NCI-H2227 (cell line): ENCODE results near the gene STAT3.

Experiments used
- DNase-seq: peaks from one replicate; lab custom pipeline; 2025; ENCODE audit not compliant: unreplicated experiment; lab: John Stamatoyannopoulos, UW

Gene STAT3

GRCh38 chr17:42282478-42283080 lies 105.7 kb downstream of the STAT3 start:
- no peak for DNase-seq

GRCh38 chr17:42281571-42282096 lies 106.6 kb downstream of the STAT3 start:
- DNase-seq: no peak

- DNase-seq: no peak
Measured at GRCh38 chr17:42279776-42280630, 108.2 kb downstream of the STAT3 start.

DNA sequence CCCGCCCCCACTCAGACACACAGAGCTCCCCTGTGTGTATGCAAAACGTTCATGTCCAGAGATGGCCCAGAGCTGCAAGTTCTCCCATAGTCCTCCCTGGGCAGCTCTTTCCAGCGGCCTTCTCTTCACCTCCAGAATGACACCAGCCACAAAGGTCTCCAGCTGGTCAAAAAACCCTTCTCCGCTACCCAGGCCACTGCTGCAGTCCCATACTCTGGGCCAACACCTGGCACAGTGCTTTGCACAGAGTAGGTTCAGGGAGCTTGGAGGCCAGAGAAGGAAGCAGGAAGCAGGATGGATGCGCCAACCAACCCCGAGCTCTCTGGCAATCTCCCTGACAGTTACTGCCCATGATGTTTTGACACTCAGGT lies 110.9 kb downstream of the STAT3 start:
- no peak for DNase-seq

DNA sequence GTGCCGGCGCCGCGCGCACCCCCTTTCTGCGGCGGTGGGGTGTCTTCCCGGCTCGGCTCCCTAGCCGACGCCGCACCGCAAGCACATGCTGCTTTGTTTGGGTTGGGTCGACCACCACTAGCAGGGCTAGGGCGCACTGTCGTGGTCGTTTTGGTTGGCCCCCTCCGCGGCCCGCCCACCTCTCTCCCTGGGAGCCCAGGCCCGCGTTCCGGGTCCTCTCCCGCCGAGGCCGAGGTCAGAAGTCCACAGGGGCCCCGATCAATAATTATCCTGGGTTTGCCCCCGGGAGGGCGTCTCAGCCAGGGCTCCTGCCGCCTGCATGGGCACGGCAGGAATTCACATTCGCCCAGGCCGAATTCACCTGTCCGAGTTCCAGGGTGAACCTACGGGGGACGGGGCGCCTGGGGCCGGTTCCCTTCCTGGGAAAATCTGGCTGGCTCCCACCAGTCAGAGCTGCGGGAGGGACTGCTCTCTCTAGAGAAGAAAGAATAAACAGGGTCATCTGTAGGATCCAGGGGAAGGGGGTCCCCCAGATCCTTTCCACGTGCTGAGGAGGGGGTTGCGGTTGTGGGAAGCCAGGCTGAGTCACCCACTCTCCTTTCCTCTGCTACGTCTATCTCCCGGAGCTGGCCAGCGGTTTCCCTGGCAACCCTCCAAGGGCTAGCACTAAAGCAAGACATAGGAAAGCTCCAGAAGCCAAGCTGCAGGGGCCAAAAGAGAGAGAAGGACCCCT lies 111.5 kb downstream of the STAT3 start:
- DNase-seq: peak; percentile 75

DNA sequence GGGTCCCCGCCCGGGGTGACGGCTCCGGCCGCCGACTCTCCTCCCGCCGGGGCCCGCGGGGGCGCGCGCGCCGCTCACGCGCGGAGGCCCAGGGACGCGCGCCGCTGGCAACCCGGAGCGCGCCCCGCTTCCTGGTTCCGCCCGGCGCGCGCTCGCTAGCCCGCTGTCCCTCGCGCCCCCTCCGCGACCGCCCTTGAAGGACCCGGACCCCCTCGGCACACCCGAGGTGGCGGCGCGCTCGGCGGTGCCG lies 112.0 kb downstream of the STAT3 start, which contains the start of gene STAT5B:
Gene STAT5B (minus strand): TSS at position 33 of the 250 bp plus-strand sequence. CDS start 44,264 bp downstream, outside the sequence.
- peak; percentile 86 for DNase-seq

GRCh38 chr17:42275527-42276358 lies 112.5 kb downstream of the STAT3 start:
- DNase-seq: peak; percentile 70

DNA sequence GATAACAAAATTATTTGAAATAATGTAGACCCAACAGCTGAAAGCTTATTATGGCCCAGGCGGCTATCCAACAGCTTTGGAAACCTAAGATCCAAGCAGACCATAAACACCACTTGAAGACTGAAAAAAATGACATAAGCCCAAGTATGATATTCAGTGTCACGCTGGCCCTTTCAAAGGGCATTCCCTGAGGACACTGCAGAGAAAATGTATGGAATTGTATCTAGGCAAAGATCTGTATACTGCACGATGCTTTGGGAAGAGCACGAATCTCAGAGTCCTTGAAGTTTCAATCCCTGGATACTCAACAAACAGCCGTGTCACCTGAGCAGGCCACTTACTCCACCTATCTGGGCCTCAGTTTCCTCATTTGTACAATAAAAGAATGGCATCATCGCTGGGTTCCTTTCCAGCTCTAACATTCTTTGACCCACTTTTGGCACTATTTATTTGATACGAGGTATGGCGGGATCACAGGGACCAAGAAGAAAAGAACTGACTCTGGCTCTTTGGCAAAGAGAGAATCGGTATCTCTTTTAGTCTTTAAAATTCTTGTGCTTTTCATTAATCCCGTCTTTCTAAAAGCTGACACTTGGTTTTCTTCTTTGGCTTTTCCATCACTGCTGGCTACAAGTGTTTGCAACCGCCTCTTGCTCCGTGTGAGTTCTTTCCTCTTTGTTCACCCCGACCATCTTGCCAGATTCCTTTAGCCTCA lies 113.3 kb downstream of the STAT3 start:
- DNase-seq: no peak

- no peak for DNase-seq
Measured at GRCh38 chr17:42274253-42274542, 114.0 kb downstream of the STAT3 start.

DNA sequence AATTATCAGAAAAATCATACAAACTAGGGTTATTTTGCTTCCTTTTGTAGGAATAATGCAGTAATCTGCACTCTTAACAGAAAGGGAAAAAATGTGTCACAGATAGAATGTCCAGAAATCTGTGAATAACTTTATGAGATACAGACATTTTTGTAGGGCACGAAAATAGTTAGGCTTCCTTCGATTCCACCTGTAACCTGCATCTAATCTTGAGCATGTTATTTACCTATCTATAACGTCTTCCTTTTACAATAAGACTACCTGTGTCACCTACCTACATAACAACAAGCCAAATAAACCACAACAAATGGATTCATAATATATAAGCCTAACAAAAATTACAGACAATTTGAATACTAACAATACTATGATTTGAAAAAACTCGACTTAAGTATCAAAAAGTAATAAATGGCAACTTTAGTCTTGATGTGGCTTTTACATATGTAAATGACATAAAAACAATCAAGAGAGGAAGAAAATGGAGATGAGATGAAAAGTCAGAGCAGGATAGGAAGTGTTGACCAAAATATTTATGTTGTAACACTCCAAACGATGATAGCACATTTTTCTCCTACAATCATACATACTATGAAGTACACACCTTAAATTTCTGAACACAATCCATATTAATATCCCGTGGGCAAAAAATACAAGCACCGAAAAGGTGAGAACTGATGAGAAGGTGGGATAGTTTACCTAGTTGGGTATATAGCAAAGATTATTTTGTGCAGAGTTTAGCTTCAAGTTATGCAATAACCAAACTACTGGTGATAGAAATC lies 114.6 kb downstream of the STAT3 start:
- no peak for DNase-seq

DNA sequence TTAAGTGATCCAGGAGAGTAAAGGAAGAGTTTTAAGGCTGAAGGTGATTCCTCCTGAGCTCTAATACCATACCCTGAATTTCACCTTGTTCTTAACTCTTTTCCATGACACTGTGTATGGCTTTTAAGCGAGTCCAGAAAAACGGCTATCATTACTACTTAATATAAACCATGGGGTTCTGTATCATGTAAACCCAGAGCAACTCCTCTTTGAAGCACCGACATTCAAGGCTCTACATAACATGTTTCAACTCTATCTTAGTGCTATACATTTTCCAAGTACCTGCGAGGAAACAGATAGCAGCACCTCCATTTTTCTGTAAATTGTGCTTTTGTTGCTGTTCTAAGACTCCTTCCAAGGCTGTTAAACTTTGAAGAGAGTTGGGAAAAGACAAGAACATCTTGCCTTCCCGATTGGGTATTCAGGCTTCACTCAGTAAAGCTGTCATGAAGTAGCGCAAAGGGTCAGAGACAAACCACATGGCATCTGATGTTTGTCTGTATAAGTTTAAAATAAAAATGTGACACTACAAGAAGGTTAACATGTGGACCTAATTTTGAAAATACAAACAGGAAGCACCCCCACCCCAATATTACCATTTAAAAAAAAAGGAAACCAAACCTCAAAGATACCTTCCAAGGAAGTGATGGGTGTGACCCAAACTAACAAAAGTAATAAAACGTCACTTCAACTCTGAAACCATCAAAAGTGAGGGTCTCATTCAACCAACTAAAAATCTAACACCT lies 115.9 kb downstream of the STAT3 start:
- no peak for DNase-seq

DNA sequence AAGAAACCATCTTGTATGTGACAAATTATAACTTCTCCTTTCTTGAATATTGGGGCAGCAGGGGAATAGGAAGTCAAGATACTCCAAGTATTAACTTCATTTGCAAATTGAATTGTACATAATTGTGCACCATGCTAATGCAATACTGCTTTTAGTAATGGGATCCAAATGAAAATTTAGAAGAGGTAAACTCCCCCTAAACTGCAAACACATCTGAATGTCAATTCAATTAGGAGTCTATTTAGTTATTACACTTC lies 116.5 kb downstream of the STAT3 start:
- no peak for DNase-seq

GRCh38 chr17:42271006-42271778 lies 117.0 kb downstream of the STAT3 start:
- no peak for DNase-seq

DNA sequence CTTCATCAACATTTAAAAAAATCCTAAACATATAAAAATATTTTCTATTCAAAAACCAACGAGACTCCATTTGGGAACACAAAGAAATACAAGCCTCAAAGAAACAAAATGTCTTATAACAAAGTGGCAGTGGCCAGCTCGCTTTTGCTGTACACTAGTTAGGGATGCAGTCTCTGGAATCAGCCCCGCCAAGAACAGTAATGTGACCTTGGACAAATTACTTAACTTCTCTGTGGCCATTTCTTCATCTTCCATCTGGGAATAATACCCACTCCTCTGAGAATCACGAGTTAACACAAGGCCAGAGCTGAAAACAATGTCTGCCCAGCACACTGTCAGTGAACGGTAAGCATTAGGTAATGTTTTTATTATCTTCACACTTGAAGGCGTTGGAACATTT lies 117.6 kb downstream of the STAT3 start:
- DNase-seq: no peak

GRCh38 chr17:42270170-42270535 lies 118.1 kb downstream of the STAT3 start:
- DNase-seq: no peak

DNA sequence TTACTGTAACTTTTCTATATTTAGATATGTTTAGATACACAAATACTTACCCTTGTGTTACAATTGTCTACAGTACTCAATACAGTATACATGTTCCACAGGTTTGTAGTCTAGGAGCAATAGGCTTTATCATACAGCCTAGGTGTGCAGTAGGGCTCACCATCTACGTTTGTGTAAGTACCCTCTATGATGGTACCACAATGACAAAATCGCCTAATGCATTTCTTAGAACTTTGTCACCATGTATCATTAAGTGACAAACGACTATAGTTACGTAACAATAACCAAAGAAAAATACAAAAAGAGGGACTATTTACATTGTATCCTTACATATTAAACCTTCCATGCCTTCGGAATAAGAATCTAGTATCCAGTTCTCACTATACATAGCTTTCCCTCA lies 120.0 kb downstream of the STAT3 start:
- no peak for DNase-seq

DNA sequence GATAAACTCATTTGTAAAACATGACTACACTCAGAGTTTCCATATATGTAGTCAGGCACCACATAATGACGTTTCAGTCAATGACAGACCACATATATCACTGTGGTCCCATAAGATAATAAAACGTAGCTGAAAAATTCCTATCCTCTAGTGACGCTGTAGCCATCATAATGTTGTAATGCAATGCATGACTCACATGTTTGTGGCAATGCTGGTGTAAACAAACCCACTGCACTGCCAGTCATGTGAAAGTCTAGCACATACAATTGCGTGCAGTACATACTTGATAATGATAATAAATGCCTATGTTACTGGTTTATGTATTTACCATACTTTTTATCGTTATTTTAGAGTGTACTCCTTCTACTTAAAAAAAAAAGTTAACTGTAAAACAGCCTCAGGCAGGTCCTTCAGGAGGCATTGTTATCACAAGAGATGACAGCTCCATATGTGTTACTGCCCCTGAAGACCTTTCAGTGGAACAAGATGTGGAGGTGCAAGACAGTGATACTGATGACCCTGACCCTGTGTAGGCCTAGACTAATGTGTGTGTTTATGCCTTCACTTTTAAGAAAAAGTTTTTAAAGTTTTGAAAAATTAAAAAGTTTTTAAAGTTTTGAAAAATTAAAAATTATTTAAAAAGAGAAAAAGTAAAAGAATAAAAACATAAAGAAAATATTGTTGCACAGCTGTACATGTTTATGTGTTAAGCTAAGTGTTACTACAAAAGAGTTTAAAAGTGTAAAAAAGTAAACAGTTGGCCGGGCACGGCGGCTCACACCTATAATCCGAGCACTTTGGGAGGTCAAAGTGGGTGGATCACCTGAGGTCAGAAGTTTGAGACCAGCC lies 121.1 kb downstream of the STAT3 start:
- DNase-seq: no peak

GRCh38 chr17:42266462-42266861 lies 121.8 kb downstream of the STAT3 start:
- DNase-seq: no peak
